ENCODE data around the gene DOCK3.

DNA sequence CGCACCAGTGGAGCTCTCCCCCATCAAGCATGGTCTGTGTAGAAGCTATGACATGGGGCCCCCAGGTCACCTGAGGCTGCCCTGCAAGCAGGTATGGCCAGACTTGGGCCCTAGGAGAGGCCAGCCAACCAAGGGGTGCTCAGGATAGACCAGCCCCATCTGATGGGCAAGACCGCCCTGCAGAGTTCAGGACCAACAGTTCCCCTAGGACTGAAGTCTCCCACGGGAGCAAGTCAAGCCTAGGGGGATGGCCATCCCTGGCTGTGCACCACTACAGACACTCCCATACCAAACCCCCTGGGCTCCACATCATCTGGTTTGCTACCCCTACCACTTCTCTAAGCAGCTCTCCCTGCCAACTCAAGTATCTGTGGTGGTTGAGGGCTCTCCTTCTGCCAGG is 568.2 kb downstream of the DOCK3 start:
- TF ChIP-seq EZH2 (IDR thresholded peaks at IDR 0.05) (no peak), FOXP2 (optimal IDR thresholded peaks at IDR 0.05; ENCODE audit: control extremely low read depth, extremely low read length, insufficient read depth) (no peak)
